ENCODE measurements around the gene LYZL4. TPM values are rescaled to one million over a fixed set of nuclear protein-coding genes. Genes with fewer than 3 reads are reported as not detected.
A peak's percentile ranks its signal among the peaks of the same experiment; 100 is the strongest.

LYZL4 gene
- polyA plus RNA-seq, 4 donors, result not detected

DNA sequence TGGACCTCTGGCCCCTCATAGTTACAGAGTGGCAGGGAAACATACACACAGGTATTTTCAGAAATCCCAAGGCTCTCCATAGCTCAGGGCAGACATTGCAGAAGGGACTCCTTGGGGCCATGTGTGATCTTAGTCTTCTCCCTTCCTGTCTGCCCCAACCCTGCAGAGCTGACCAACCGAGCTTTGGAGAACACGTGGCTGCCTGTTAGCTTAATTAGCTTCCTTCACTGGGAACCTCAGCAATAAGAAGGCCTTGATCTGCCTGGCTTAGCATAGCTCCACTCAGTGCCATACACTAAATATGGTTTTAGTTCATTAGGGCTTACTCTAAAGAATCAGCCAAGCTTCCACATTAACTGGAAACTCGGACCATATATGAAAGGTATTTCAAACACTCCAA is 12.3 kb downstream of the LYZL4 start:
- H3K36me3 ChIP-seq (ENCODE audit: control insufficient read depth in 3 of 3, insufficient read depth in 2 of 3, low read depth in 1 of 3, low read length in 3 of 3), result no peaks in the 10 kb centered on the region
- WGBS, 3 donors, result 68 to 77% (median 71%) methylated on average over 3 of the region's 3 CpGs
- no peak for DNase-seq
- no peak for FAIRE-seq
- H3K4me3 ChIP-seq (ENCODE audit: low read depth in 1 of 3, low read length in 3 of 3), result no peak overlapping the region
- no peaks in the 10 kb centered on the region for H3K4me1 ChIP-seq (ENCODE audit: control insufficient read depth in 3 of 3, insufficient read depth in 2 of 3, low read depth in 1 of 3, low read length in 2 of 3)
- H3K27ac ChIP-seq (ENCODE audit: low read depth in 1 of 3, low read length in 2 of 3), result no peak overlapping the region
- H3K9me3 ChIP-seq (ENCODE audit: control insufficient read depth in 2 of 2, insufficient read depth in 1 of 2, low read depth in 1 of 2, low read length in 1 of 2), result no peaks in the 10 kb centered on the region
- no peaks in the 10 kb centered on the region for H3K27me3 ChIP-seq (ENCODE audit: control insufficient read depth in 3 of 3, insufficient read depth in 3 of 3, low read length in 3 of 3)

DNA sequence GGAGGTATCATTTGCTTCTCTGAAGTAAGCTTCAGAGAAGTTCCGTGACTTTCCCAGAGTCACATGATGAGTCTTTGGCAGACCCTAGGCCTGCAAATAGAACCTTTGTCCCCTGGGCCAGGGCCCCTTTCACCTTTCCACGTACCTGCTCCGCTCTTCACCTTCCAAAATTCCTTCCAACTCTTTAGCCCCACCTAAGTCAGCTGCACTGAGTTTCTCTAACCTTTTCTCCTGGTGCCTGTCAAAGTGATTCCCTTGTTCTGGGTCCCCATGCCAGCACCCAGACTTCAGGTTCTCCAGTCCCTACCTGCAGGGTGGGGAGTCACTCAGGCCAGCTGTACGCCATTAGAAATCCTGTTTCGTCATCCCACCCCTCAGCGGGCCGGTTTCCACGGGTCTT is 12.8 kb downstream of the LYZL4 start:
- H3K4me1 ChIP-seq (ENCODE audit: control insufficient read depth in 3 of 3, insufficient read depth in 2 of 3, low read depth in 1 of 3, low read length in 2 of 3), result no peaks in the 10 kb centered on the region
- FAIRE-seq, result no peak
- H3K27me3 ChIP-seq (ENCODE audit: control insufficient read depth in 3 of 3, insufficient read depth in 3 of 3, low read length in 3 of 3), result no peaks in the 10 kb centered on the region
- WGBS, 3 donors, result 83 to 89% (median 88%) methylated on average over 8 of the region's 8 CpGs
- H3K27ac ChIP-seq (ENCODE audit: low read depth in 1 of 3, low read length in 2 of 3), result no peak overlapping the region
- H3K4me3 ChIP-seq (ENCODE audit: low read depth in 1 of 3, low read length in 3 of 3), result no peak overlapping the region
- no peaks in the 10 kb centered on the region for H3K36me3 ChIP-seq (ENCODE audit: control insufficient read depth in 3 of 3, insufficient read depth in 2 of 3, low read depth in 1 of 3, low read length in 3 of 3)
- no peaks in the 10 kb centered on the region for H3K9me3 ChIP-seq (ENCODE audit: control insufficient read depth in 2 of 2, insufficient read depth in 1 of 2, low read depth in 1 of 2, low read length in 1 of 2)
- DNase-seq, result no peak

DNA sequence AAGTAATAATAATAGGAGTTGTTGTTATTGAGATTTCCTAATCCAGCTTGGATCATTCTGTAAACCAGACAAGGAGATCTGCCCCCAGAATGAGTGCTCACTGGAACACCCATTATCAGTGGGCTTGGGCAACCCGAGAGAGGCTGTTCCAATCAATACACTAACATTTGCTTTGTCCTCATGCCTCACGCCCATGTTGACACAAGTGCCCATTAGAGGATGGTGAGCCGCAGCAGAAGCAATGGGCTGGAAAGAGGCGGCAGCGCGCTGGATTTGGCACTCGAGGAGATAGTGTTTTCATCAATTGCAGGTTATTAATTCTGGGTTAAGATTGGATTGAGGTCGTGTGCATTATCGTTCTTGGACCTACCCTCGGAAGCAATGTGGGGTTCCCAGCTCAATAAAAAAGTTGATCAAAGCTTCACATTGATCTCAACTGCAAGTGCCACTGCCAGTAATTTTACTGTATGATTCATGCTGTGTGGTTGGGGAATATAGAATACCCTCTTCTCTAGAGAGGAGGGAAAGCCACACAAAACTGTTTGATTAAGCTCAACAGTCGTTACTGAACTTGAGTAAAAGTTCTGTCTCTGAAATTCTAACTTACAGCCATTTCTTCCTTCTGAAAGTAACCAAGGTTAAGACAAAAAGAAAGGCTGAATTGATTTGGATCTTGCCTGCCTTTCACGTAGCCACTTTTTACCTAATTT is 15.7 kb downstream of the LYZL4 start:
- DNase-seq, result peak in 1 of 2 donors; percentile 22
- FAIRE-seq, result no peak
- Histone ChIP-seq H3K27me3 (ENCODE audit: control insufficient read depth in 3 of 3, insufficient read depth in 3 of 3, low read length in 3 of 3) (no peaks in the 10 kb centered on the region), H3K4me3 (ENCODE audit: low read depth in 1 of 3, low read length in 3 of 3) (no peak overlapping the region), H3K9me3 (ENCODE audit: control insufficient read depth in 2 of 2, insufficient read depth in 1 of 2, low read depth in 1 of 2, low read length in 1 of 2) (no peaks in the 10 kb centered on the region), H3K36me3 (ENCODE audit: control insufficient read depth in 3 of 3, insufficient read depth in 2 of 3, low read depth in 1 of 3, low read length in 3 of 3) (no peaks in the 10 kb centered on the region), H3K4me1 (ENCODE audit: control insufficient read depth in 3 of 3, insufficient read depth in 2 of 3, low read depth in 1 of 3, low read length in 2 of 3) (no peaks in the 10 kb centered on the region), H3K27ac (ENCODE audit: low read depth in 1 of 3, low read length in 2 of 3) (no peak overlapping the region)
- WGBS, 3 donors, result 27 to 60% (median 43%) methylated on average over 12 of the region's 12 CpGs

DNA sequence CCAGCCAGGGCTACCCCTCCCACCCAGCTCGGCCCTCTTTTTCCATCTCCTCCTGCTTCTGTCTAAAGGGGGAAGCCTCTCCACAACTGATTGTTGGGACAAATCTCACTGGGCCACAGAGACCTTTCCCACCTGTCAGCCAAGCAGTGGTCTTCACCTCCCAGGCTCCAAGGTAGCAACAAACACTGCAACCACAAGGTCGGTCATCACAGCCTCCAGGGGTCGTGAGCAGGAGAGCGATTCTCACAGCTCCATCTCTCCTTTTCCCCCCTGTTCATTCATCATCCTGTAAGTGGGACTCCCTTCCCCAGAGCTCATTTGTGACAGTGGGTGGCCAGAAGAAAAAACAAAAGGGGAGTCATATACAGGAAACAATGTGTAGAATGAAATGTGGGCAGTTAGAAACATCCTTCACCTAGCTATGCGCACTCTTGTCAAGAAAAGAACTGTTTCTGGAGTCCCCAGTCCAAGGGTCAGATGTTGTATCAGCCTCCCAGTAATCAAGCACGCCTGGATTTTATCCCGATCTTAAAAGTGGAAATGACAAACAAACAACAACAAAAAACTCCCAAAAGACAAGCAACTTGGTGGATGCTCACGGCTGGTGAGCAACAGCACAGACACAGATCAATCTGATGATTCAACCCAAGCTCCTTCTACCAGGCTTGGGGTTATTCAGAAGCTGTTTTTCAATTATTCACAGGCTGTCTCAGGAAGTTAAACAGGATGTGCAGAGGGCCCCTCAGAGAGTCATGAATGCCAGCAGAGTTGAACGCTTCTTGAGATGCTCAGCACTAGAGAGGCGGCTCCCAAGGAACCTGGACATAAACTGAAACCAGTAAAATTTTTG is 22.4 kb downstream of the LYZL4 start:
- WGBS, 3 donors, result 36 to 49% (median 43%) methylated on average over 10 of the region's 10 CpGs
- H3K36me3 ChIP-seq (ENCODE audit: control insufficient read depth in 3 of 3, insufficient read depth in 2 of 3, low read depth in 1 of 3, low read length in 3 of 3), result no peaks in the 10 kb centered on the region
- no peaks in the 10 kb centered on the region for H3K4me1 ChIP-seq (ENCODE audit: control insufficient read depth in 3 of 3, insufficient read depth in 2 of 3, low read depth in 1 of 3, low read length in 2 of 3)
- peak; percentile 53 to 59 for DNase-seq
- H3K27me3 ChIP-seq (ENCODE audit: control insufficient read depth in 3 of 3, insufficient read depth in 3 of 3, low read length in 3 of 3), result no peaks in the 10 kb centered on the region
- H3K9me3 ChIP-seq (ENCODE audit: control insufficient read depth in 2 of 2, insufficient read depth in 1 of 2, low read depth in 1 of 2, low read length in 1 of 2), result no peaks in the 10 kb centered on the region
- H3K27ac ChIP-seq (ENCODE audit: low read depth in 1 of 3, low read length in 2 of 3), result no peak overlapping the region
- no peak for FAIRE-seq
- H3K4me3 ChIP-seq (ENCODE audit: low read depth in 1 of 3, low read length in 3 of 3), result no peak overlapping the region

DNA sequence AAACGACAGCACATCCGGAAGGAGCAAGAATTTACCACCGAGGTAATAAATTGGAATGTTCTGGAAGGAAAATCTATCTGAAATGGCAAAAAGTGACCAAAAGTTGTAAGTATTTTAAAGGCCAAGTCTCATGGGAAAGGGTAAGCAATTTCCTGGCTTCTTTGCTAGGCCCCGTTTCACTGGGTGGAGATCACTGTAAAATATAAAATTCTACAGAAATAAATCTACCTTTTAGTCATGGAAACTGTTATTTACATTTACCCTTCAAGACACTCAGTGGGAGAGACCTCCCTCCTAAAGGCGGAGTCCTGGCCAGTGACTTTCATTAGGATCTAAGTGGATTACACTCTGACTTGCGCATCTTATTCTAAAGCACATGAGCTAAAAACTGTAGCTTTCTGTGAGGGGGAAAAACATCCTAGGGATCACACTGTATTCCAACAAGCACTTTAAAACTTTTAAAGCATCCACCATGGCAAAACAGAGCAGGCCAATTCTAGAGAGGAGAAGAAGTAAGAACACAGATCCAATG is 28.8 kb downstream of the LYZL4 start:
- 93 to 98% (median 93%) methylated on average over 6 of the region's 6 CpGs for WGBS, 3 donors
- no peak for FAIRE-seq
- Histone ChIP-seq H3K27me3 (ENCODE audit: control insufficient read depth in 3 of 3, insufficient read depth in 3 of 3, low read length in 3 of 3) (no peaks in the 10 kb centered on the region), H3K36me3 (ENCODE audit: control insufficient read depth in 3 of 3, insufficient read depth in 2 of 3, low read depth in 1 of 3, low read length in 3 of 3) (no peaks in the 10 kb centered on the region), H3K4me3 (ENCODE audit: low read depth in 1 of 3, low read length in 3 of 3) (no peak overlapping the region), H3K9me3 (ENCODE audit: control insufficient read depth in 2 of 2, insufficient read depth in 1 of 2, low read depth in 1 of 2, low read length in 1 of 2) (no peaks in the 10 kb centered on the region), H3K4me1 (ENCODE audit: control insufficient read depth in 3 of 3, insufficient read depth in 2 of 3, low read depth in 1 of 3, low read length in 2 of 3) (no peaks in the 10 kb centered on the region), H3K27ac (ENCODE audit: low read depth in 1 of 3, low read length in 2 of 3) (no peak overlapping the region)
- no peak for DNase-seq

DNA sequence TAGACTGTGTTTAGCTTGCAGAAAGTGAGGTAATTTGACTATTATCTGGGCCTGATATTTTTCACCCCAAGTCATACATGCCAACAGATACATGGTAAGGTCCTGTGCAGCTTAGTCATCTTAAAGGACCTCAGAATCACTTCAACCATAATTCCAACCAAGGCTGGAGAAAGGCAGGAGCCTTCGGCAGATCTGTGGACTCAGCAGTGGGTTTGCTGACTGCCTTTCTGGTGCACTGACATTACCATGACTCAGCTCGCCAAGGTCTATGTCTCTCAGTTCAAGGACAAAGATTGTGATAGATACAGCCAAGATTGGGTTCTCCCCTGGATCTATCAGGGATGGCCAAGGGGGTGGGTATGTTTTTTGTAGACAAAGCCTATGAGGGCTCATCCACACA is 32.7 kb downstream of the LYZL4 start:
- no peak for FAIRE-seq
- no peak overlapping the region for H3K27ac ChIP-seq (ENCODE audit: low read depth in 1 of 3, low read length in 2 of 3)

DNA sequence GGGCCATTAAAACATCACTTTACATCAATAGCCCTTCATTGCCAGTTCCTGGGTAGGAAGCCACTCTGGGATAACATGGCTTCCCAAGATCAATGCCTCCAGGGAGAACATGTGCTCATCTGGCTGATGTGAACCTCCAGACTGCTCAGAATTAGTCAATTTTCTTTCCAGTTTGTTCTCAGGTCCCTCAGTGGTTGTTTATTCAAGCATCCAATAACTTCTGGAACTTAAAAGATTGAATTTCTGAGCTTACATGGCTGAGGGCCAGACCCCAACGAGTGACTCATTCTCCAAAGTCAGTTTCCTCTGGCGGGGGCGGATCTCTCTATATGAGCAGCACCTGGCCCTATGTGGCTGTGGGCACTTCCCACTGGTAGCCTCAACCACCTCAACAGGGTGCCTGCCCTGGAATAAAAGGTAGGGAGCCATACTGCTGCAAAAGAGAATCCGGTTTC is 34.0 kb downstream of the LYZL4 start:
- Histone ChIP-seq H3K27me3 (ENCODE audit: control insufficient read depth in 3 of 3, insufficient read depth in 3 of 3, low read length in 3 of 3) (no peaks in the 10 kb centered on the region), H3K36me3 (ENCODE audit: control insufficient read depth in 3 of 3, insufficient read depth in 2 of 3, low read depth in 1 of 3, low read length in 3 of 3) (no peaks in the 10 kb centered on the region), H3K27ac (ENCODE audit: low read depth in 1 of 3, low read length in 2 of 3) (no peak overlapping the region), H3K4me3 (ENCODE audit: low read depth in 1 of 3, low read length in 3 of 3) (no peak overlapping the region), H3K9me3 (ENCODE audit: control insufficient read depth in 2 of 2, insufficient read depth in 1 of 2, low read depth in 1 of 2, low read length in 1 of 2) (no peaks in the 10 kb centered on the region), H3K4me1 (ENCODE audit: control insufficient read depth in 3 of 3, insufficient read depth in 2 of 3, low read depth in 1 of 3, low read length in 2 of 3) (no peaks in the 10 kb centered on the region)
- WGBS, 3 donors, result 54 to 61% (median 56%) methylated on average over 4 of the region's 4 CpGs
- no peak for FAIRE-seq
- DNase-seq, result no peak

More for the DNA sequence above, 32.7 kb downstream of the LYZL4 start:
- H3K36me3 ChIP-seq (ENCODE audit: control insufficient read depth in 3 of 3, insufficient read depth in 2 of 3, low read depth in 1 of 3, low read length in 3 of 3), result no peaks in the 10 kb centered on the region
- WGBS, 3 donors, result 93 to 97% (median 93%) methylated on average over 2 of the region's 2 CpGs
- no peak overlapping the region for H3K4me3 ChIP-seq (ENCODE audit: low read depth in 1 of 3, low read length in 3 of 3)
- H3K9me3 ChIP-seq (ENCODE audit: control insufficient read depth in 2 of 2, insufficient read depth in 1 of 2, low read depth in 1 of 2, low read length in 1 of 2), result no peaks in the 10 kb centered on the region
- H3K27me3 ChIP-seq (ENCODE audit: control insufficient read depth in 3 of 3, insufficient read depth in 3 of 3, low read length in 3 of 3), result no peaks in the 10 kb centered on the region
- DNase-seq, result no peak
- H3K4me1 ChIP-seq (ENCODE audit: control insufficient read depth in 3 of 3, insufficient read depth in 2 of 3, low read depth in 1 of 3, low read length in 2 of 3), result no peaks in the 10 kb centered on the region

DNA sequence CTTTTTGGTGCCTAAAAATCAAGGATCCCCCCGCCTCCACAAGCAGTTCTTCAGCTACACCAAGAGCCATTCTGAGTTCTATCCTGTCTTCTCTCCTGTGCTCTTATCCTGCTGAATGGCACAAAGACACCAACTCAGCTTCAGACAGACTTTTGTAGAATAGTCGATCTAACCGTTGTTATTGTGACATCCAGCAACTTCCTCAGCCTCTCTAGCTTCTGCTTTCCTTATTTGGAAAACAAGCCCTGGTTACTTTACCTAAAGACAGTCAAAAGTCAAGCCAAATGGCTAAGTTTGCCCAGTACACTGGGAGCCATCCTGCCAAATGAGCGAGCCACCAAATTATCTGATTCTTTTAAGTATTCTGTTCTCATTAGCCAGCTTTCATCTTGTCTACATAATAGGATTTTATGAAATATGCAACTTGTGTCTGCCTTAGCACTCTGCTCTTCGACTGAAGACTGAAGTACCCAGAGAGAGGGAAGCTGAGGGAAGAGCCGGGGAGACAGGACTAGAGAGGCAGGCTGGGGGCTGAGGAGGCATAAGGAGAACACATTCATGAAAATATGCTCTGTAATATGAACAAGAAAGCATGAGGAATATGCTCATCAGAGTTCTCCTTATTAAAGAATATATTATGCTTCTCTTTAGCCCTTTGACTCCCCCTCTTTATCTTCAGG is 35.1 kb downstream of the LYZL4 start:
- no peak overlapping the region for H3K27ac ChIP-seq (ENCODE audit: low read depth in 1 of 3, low read length in 2 of 3)
- no peak for FAIRE-seq
- no peaks in the 10 kb centered on the region for H3K9me3 ChIP-seq (ENCODE audit: control insufficient read depth in 2 of 2, insufficient read depth in 1 of 2, low read depth in 1 of 2, low read length in 1 of 2)
- DNase-seq, result no peak
- no peaks in the 10 kb centered on the region for H3K4me1 ChIP-seq (ENCODE audit: control insufficient read depth in 3 of 3, insufficient read depth in 2 of 3, low read depth in 1 of 3, low read length in 2 of 3)
- H3K36me3 ChIP-seq (ENCODE audit: control insufficient read depth in 3 of 3, insufficient read depth in 2 of 3, low read depth in 1 of 3, low read length in 3 of 3), result no peaks in the 10 kb centered on the region
- peaks cover 0 to 4% (median 0%) of the 10 kb centered on the region in 3 donors for H3K27me3 ChIP-seq (ENCODE audit: control insufficient read depth in 3 of 3, insufficient read depth in 3 of 3, low read length in 3 of 3)
- WGBS, 3 donors, result 64 to 71% (median 66%) methylated on average over 6 of the region's 6 CpGs
- H3K4me3 ChIP-seq (ENCODE audit: low read depth in 1 of 3, low read length in 3 of 3), result no peak overlapping the region
